SJCRH30 (cell line): Measurements from ENCODE around the gene C1orf74. TPM values are rescaled to one million over a fixed set of nuclear protein-coding genes. Genes with fewer than 3 reads are reported as not detected.

Source experiments
- DNase-seq, 2 experiments: peaks; one replicate each; pipeline ENCODE4 v3.0.0-alpha.2; 2015 to 2020
- H3K27ac ChIP-seq: fragments of 250-450 bp; sonication (Bioruptor Pico); 2 replicates; pipeline ENCODE4 v1.5.1; 2020; ENCODE audit warnings: mild to moderate bottlenecking, moderate library complexity
- H3K27me3 ChIP-seq: fragments of 250-450 bp; sonication (Bioruptor Pico); 2 replicates; pipeline ENCODE4 v1.5.1; 2020; ENCODE audit warnings: mild to moderate bottlenecking, moderate library complexity
- H3K36me3 ChIP-seq: fragments of 250-450 bp; sonication (Bioruptor Pico); 2 replicates; pipeline ENCODE4 v1.5.1; 2020; ENCODE audit warnings: mild to moderate bottlenecking, moderate library complexity
- H3K4me1 ChIP-seq: fragments of 250-450 bp; sonication (Bioruptor Pico); 2 replicates; pipeline ENCODE4 v1.5.1; 2020; ENCODE audit warnings: mild to moderate bottlenecking, moderate library complexity
- H3K4me3 ChIP-seq: fragments of 250-450 bp; sonication (Bioruptor Pico); 2 replicates; pipeline ENCODE4 v1.5.1; 2020; ENCODE audit warnings: mild to moderate bottlenecking, moderate library complexity
- H3K9me3 ChIP-seq: fragments of 250-450 bp; sonication (Bioruptor Pico); replicated peaks from 2 replicates; pipeline ENCODE4 v1.5.1; 2020; ENCODE audit warnings: mild to moderate bottlenecking, moderate library complexity
- total RNA-seq: library from RNA; depleted of rRNA; stranded (reverse); fragments of >200 nt; shearing (Covaris generic); gene quantifications from 2 replicates; pipeline ENCODE4 v1.2.3, GENCODE V29; 2014

The C1orf74 gene
- total RNA-seq, 1 experiment from 2014 or later, result 6.0 TPM

DNA sequence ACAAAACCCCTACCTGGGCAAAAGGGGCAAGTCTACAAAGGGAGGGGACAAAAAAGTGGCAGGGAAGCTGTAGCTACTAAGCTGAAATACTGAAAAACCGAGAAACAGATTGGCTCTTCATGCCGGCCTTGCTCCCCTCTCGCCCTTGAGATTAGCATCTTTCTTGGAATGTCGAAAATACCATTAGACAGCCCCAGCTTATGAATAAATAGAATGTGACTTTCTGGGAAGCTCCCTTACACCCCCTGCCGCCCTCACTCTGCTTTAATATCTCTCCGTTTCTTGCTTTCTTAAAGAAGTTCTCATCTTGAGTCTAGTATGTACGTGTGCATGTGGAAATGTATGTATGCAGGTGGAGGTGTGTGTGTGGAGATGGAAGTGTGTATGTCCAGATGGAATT is 14.4 kb downstream of the C1orf74 start:
- no peak overlapping the region; the same call in 1 of the 2 replicates for H3K27ac ChIP-seq
- H3K4me3 ChIP-seq, result no peak overlapping the region
- H3K9me3 ChIP-seq, result no peaks in the 10 kb centered on the region
- no peaks in the 10 kb centered on the region for H3K27me3 ChIP-seq
- DNase-seq, result no peak
- peaks cover 5% of the 10 kb centered on the region for H3K4me1 ChIP-seq
- H3K36me3 ChIP-seq, result no peaks in the 10 kb centered on the region

DNA sequence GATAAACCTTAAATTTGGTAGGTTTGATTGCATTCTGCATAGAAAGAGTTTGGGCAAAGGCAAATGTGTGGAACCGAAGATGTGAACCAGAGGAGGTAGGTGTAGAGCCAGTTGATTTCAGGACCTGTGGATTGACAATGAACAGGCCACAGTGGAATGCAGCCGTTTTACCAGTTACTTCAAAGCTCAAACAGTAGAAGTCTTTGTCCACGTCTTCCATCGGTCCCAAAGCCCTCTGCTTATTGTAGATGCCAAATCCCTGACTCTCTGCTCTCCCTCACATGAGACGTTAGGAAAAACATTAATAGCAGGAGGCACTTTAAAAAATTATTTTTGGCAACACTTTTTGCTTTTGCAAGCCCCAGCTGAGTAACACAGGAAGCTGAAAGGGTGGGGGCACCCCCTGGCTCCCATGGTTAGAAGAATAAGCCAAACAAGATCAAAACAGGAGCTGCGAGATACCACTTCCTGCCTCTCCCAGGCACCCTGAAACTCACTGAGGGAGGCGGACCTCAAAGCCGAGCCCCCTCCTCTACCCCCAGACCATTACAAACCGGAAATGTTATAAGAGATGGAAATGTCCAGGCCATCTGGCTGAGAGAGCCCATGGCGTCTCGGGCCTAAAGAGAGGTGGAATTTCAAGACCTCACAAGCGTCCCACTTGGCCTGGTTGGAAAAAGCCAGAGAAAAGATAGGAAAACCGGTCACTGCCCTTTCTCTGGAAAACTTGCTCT is 15.0 kb downstream of the C1orf74 start:
- H3K9me3 ChIP-seq, result no peaks in the 10 kb centered on the region
- peak overlapping the region; percentile 5; the same call in 1 of the 2 replicates for H3K27ac ChIP-seq
- H3K36me3 ChIP-seq, result no peaks in the 10 kb centered on the region
- no peaks in the 10 kb centered on the region for H3K27me3 ChIP-seq
- no peak overlapping the region for H3K4me3 ChIP-seq
- DNase-seq, result peak; percentile 29 to 57
- H3K4me1 ChIP-seq, result peaks cover 5% of the 10 kb centered on the region

DNA sequence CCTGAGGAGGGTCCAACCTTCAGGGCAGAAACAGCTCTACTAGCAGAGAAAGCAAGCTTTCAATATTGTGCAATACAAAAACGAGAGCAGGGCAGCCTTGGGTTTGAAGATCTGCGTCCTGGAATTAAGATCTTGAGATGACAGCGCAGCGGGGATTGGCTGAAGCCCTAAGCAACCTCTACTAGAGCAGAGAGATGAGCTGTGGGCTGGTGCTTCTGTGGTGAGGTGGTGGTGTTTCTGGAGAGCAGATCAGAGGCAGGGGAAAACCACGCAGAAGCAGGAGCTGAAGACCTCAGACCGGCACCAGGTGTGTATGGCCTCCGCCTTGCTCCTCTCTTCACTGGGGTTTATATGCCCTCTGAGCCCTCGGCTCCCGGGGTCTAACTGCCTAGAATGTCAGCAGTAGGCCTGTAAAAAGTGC is 16.0 kb downstream of the C1orf74 start:
- Histone ChIP-seq H3K27me3 (0 out of 2 replicates have a peak, but pooled peaks cover 5% of the 10 kb centered on the region), H3K36me3 (no peaks in the 10 kb centered on the region), H3K9me3 (0 out of 2 replicates have a peak, but pooled peaks cover 4% of the 10 kb centered on the region), H3K4me1 (peaks cover 5% of the 10 kb centered on the region), H3K4me3 (no peak overlapping the region), H3K27ac (no peak overlapping the region)
- no peak for DNase-seq

DNA sequence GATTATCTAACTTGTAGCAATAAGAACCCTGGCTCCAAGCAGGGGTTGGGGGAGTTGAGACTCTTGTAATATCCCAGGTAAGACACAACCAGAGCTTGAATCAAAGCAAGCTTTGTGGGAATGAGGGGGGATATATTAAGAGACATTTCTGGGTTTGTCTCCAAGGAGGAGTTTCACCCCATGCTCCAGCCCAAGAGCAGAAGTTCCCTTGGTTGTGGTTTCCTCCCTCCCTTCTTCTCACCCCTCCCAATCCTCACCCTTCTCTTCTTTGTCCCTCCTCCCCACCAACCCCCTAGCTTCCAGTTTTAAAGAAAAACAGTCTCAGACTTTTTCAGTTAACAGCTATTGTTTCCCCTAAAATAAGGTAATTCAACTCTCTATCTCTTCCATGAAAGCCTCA is 16.7 kb downstream of the C1orf74 start:
- H3K27ac ChIP-seq, result no peak overlapping the region
- no peaks in the 10 kb centered on the region for H3K36me3 ChIP-seq
- H3K9me3 ChIP-seq, result 0 out of 2 replicates have a peak, but pooled peaks cover 4% of the 10 kb centered on the region
- no peak overlapping the region for H3K4me3 ChIP-seq
- DNase-seq, result no peak
- 0 out of 2 replicates have a peak, but pooled peaks cover 5% of the 10 kb centered on the region for H3K27me3 ChIP-seq
- H3K4me1 ChIP-seq, result peaks cover 5% of the 10 kb centered on the region

DNA sequence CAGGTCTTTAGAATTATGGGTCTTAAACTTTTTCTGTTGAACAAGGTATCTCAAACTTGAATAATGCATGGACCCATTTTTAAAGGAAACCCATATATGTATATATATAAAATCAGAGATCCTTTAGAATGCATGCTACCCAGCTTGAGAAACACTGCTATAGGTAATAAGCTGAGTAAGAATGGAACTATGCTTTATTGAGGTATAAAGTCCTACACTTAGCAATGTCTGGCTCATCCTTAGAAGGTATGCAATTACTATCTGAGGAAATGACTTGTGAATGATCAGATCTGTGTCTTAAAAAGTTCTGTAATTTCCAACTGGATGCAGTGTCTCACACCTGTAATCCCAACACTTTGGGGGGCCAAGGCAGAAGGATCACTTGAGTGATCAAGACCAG is 17.3 kb downstream of the C1orf74 start:
- no peak for DNase-seq
- Histone ChIP-seq H3K36me3 (no peaks in the 10 kb centered on the region), H3K27me3 (0 out of 2 replicates have a peak, but pooled peaks cover 5% of the 10 kb centered on the region), H3K4me1 (peaks cover 5% of the 10 kb centered on the region), H3K4me3 (no peak overlapping the region), H3K27ac (no peak overlapping the region), H3K9me3 (0 out of 2 replicates have a peak, but pooled peaks cover 4% of the 10 kb centered on the region)

DNA sequence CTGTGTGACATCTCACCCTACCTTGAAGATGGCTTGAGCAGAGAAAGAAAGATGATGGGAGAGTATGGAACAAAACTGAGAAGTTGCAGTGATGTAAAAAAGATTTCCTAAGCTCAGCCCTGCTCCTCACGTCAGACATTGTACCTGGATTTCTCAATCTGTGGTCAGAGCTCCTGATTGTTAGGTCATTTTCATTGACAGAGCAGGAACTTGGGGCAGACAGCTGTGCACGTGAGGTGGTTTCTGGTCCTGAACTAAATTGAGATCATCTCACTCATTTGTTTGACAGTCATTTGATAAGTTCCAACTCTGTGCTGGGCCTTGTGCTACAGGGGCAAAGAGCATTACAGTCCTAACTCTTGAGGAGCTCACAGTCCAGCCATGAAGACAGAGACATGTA is 18.3 kb downstream of the C1orf74 start:
- DNase-seq, result no peak
- H3K9me3 ChIP-seq, result 0 out of 2 replicates have a peak, but pooled peaks cover 4% of the 10 kb centered on the region
- no peak overlapping the region for H3K27ac ChIP-seq
- H3K4me3 ChIP-seq, result no peak overlapping the region
- H3K4me1 ChIP-seq, result peaks cover 5% of the 10 kb centered on the region
- no peaks in the 10 kb centered on the region for H3K36me3 ChIP-seq
- 0 out of 2 replicates have a peak, but pooled peaks cover 5% of the 10 kb centered on the region for H3K27me3 ChIP-seq

DNA sequence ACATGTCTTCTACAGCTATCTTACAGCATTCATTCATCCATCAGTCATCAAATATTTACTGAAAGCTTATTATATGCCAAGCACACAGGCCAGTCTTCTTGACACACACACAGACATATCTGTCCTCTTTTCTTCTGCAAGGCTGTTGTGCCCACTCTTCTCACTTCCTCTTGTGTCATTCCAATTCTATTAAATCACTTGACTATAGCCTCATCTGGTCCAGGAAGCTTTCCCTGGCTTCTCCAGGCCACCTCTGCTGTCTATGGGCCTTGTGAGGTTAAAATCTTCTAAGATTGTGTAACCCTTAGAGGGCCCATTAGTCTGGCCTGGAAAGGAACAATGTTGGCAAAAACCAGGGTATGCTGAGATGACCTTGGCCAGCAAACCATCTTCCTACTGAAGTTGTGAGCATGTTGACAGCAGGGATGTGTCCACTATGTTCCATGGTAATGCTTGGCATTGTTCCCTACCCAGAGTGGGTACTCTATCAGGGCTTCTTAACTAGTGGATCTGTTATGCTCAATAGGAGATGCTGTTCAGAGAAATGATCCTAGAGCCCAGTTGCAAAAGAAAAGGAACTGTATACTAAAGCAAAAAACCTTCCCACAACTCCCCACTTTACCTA is 23.2 kb downstream of the C1orf74 start:
- H3K4me1 ChIP-seq, result no peaks in the 10 kb centered on the region
- peaks cover 5% of the 10 kb centered on the region; the same call in 1 of the 2 replicates for H3K27me3 ChIP-seq
- no peak for DNase-seq
- no peak overlapping the region for H3K4me3 ChIP-seq
- H3K9me3 ChIP-seq, result 0 out of 2 replicates have a peak, but pooled peaks cover 4% of the 10 kb centered on the region
- H3K36me3 ChIP-seq, result no peaks in the 10 kb centered on the region
- no peak overlapping the region for H3K27ac ChIP-seq

DNA sequence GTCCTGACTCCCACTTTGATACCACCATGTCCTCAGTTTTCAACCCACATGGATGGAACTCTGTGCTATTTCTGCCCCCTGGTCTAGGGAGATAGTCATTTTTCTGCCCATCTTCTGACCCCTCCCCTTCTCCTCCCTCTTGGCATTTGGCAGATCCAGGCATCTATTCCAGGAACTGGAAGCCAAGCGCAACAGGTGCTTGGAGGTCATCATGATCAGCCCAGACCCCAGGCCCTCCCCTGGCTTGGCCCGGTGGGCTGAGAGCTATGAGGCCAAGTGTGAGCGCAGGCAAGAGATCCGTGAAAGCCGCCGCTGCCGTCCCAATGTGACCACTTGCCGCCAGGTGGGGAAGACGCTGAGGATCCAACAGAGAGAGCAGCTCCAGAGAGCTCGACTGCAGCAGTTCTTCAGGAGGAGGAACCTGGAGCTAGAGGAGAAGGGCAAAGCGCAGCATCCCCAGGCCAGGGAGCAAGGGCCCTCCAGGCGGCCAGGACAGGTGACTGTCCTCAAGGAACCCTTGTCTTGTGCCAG is 24.5 kb downstream of the C1orf74 start:
- 0 out of 2 replicates have a peak, but pooled peaks cover 4% of the 10 kb centered on the region for H3K9me3 ChIP-seq
- H3K27me3 ChIP-seq, result peaks cover 5% of the 10 kb centered on the region; the same call in 1 of the 2 replicates
- no peak overlapping the region for H3K27ac ChIP-seq
- DNase-seq, result no peak
- H3K4me3 ChIP-seq, result no peak overlapping the region
- no peaks in the 10 kb centered on the region for H3K4me1 ChIP-seq
- H3K36me3 ChIP-seq, result no peaks in the 10 kb centered on the region

DNA sequence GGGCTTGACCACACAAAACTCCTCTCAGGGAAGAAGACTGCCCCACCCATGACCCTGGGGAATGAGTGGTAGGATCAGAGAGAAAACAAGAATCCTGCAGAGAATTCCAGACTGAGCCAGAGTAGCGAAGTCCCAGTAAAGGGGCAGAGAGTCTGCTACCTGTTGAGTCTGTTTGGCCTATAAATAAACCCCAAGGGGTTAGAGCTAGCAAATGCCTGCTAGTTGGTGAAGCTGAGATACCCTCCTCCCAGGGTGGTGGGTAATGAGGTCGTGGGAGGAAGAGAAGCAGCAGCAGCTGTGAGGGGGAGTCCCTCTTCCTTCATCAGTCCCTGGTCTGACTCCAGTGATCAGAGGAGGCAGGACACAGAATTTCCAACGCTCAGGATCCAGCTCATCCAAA is 26.0 kb downstream of the C1orf74 start:
- H3K4me1 ChIP-seq, result no peaks in the 10 kb centered on the region
- no peak for DNase-seq
- H3K27me3 ChIP-seq, result peaks cover 3% of the 10 kb centered on the region; the same call in 1 of the 2 replicates
- H3K27ac ChIP-seq, result no peak overlapping the region
- H3K9me3 ChIP-seq, result no peaks in the 10 kb centered on the region
- H3K36me3 ChIP-seq, result no peaks in the 10 kb centered on the region
- H3K4me3 ChIP-seq, result no peak overlapping the region

DNA sequence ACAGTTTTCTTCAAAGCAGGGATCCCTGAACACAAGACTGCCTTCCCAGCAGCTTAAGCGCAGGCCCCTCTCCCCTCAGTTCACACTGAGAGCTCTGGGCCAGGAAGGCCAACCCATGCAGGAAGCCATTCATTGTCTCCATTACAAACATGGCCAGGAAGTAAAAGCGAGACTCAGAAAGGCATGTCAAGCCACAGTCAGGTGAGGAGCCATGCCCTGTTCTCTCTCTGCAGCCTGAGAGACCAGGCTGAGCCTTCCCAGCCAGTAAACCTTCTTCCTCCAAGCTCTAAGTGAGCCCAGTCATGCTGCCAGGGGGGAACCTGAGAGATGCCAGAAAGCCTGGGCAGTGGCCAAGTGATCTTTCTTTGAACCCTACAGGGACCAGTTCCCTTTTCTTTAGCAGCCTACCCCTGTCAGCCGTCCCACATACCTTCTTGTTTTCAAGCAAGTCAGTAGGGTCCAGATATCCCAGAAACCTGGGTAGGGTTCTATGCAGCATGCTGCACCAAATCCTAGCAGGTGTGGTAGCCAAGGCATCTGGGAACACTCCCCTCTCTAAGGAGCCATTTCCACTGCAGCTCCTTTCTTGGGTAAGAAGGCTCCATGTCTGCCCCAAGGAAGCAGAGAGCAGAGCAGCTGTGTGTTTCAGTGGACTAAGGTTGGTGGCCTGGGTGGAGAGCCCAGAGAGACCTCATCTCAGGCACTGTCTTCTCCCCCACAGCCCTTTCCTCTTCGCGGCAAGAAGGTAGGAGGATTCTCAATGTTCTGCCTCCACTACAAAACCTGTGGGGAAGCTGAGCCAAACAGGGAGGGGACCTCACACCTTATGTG is 27.5 kb downstream of the C1orf74 start:
- Histone ChIP-seq H3K9me3 (no peaks in the 10 kb centered on the region), H3K4me3 (no peak overlapping the region), H3K27me3 (peaks cover 3% of the 10 kb centered on the region; the same call in 1 of the 2 replicates), H3K27ac (no peak overlapping the region), H3K36me3 (no peaks in the 10 kb centered on the region), H3K4me1 (no peaks in the 10 kb centered on the region)
- no peak for DNase-seq

DNA sequence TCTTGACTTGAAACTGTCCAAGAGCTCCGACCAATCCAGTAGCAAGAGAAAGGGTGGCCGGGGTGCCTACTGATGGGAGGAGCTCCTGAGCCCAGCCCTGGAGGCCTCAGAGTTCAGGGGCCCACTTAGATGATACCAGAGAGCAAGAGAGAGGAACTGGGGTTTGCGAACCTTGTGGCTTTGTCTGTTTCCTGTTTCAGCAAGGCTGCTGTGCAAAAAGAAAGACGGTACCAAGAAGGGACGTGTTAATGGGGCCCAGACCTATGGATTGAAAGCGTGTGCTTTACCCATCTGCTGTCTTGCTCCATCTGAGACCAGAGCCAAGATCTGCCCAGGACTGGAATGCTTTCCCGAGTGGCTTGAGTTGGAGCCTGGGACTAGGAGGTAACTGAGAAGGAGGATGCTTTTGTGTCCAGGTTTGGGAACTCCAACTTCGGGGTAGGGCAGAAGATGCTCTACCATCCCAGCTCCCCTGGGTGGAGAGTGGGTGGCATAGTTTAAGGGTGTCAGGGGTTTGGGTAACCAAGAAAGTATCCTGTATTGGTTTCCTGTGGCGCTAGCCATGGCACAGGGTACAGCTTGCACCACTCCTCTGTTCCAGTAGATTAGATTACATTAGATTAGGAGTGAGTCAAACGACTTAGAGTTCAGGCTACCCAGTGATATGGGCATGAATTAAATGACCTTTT is 28.3 kb downstream of the C1orf74 start, which contains the start of gene TRAF3IP3:
TRAF3IP3 (plus strand) TSS at position 128 of the 689 bp plus-strand sequence. CDS start 3,987 bp downstream, outside the sequence.
- Histone ChIP-seq H3K27me3 (peaks cover 3% of the 10 kb centered on the region; the same call in 1 of the 2 replicates), H3K4me1 (no peaks in the 10 kb centered on the region), H3K27ac (no peak within 1 kb of the TSS), H3K9me3 (no peaks in the 10 kb centered on the region), H3K36me3 (no peaks in the 10 kb centered on the region), H3K4me3 (no peak within 1 kb of the TSS)
- DNase-seq, result no peak

DNA sequence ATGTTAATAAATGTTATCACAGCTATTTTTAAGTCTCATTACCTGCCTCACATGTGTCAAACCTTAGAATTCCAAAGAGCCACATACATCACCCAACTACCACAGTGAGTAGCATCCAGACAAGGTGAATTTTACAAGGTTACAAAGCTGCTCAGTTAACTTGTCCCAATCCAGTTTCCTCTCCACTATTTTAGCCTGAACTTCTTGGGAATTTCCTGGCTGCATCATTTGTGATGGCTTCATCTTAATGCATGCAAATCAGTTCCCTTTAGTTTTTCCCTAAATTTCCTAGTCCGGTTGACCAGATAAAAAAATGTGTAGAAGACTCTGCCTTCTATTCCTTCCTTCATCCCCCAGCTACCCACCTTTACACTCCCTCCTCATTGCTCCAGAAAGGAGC is 29.1 kb downstream of the C1orf74 start:
- Histone ChIP-seq H3K27me3 (peaks cover 3% of the 10 kb centered on the region; the same call in 1 of the 2 replicates), H3K27ac (no peak overlapping the region), H3K4me1 (no peaks in the 10 kb centered on the region), H3K9me3 (no peaks in the 10 kb centered on the region), H3K36me3 (no peaks in the 10 kb centered on the region), H3K4me3 (no peak overlapping the region)
- DNase-seq, result no peak

DNA sequence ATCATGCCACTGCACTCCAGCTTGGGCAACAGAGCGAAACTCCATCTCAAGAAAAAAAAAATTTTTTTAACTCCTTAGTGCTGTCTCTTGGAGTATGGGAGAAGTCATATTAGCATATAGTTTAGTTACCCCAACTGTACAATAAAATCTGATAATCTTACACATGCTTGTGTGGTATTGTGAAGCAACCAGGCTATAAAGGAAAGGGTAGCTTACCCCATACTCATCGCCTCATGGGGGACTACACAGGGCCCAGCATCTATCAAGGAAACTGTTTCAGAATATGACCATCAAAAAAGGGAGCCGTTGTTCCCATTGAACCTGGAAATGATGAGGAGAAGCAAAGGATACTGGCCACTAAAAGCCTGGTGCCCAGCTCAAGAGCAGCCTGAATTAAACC is 31.5 kb downstream of the C1orf74 start:
- H3K36me3 ChIP-seq, result no peaks in the 10 kb centered on the region
- DNase-seq, result no peak

More for the DNA sequence above, 31.5 kb downstream of the C1orf74 start:
- Histone ChIP-seq H3K4me3 (no peak overlapping the region), H3K27me3 (peaks cover 3% of the 10 kb centered on the region; the same call in 1 of the 2 replicates), H3K27ac (no peak overlapping the region), H3K4me1 (no peaks in the 10 kb centered on the region), H3K9me3 (no peaks in the 10 kb centered on the region)
